ENCODE results near the gene ITPR2. TPM values are rescaled to one million over a fixed set of nuclear protein-coding genes. Genes with fewer than 3 reads are reported as not detected.

Gene ITPR2
- polyA plus RNA-seq, 1 donor, result 12.5 TPM

DNA sequence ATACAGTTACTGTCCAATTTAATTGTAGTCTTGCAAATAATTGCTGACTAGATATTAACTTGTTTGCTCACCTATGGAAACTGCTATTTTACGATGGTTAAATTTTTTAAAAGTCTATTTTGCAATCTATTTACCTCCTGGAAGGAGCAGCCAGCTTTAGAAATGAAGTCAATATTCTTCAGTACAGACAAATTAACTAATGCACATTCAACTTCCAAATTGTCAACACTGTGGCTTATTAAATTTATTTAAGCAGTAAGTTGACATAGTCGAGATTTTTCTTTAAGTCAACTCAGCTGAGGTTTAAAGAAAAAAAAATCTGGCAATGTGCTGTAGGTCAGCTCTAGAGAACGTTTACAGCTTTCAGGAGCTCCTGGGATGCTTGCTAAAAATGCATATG lies 416.4 kb downstream of the ITPR2 start:
- no peak overlapping the region for H3K27ac ChIP-seq (ENCODE audit: low read length)
- DNase-seq, result no peak
- H3K36me3 ChIP-seq (ENCODE audit: control insufficient read depth, insufficient read depth, low read length), result no peaks in the 10 kb centered on the region
- 51% methylated on average over 2 of the region's 3 CpGs for WGBS (ENCODE audit: insufficient coverage, low lambda C conversion rate)
- no peak overlapping the region for H3K4me3 ChIP-seq (ENCODE audit: low read length)
- H3K27me3 ChIP-seq (ENCODE audit: control insufficient read depth, insufficient read depth, low read length), result no peaks in the 10 kb centered on the region
- H3K4me1 ChIP-seq (ENCODE audit: control insufficient read depth, insufficient read depth, low read length), result no peaks in the 10 kb centered on the region
- H3K9me3 ChIP-seq (ENCODE audit: control insufficient read depth, low read depth, low read length), result no peaks in the 10 kb centered on the region

DNA sequence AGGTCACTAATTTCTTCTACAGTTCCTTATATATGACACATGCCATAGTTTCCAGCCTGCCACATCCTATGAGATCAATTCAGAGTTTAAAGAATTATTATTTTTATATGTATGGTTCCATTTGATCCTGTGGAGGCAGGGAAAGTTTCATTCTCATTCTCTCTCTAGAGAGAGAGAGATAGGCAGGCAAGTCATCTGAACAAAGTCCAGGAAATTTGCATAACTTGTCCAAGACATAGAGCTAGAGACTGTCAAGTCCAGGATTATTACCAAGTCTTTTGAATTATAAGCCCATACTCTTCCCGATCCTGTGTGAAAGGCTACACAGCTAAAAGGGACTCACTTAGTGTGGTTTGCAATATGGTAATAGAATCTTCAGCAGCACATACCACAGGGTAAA lies 422.3 kb downstream of the ITPR2 start:
- Histone ChIP-seq H3K4me3 (ENCODE audit: low read length) (no peak overlapping the region), H3K27ac (ENCODE audit: low read length) (no peak overlapping the region), H3K4me1 (ENCODE audit: control insufficient read depth, insufficient read depth, low read length) (peaks cover 3% of the 10 kb centered on the region), H3K36me3 (ENCODE audit: control insufficient read depth, insufficient read depth, low read length) (no peaks in the 10 kb centered on the region), H3K27me3 (ENCODE audit: control insufficient read depth, insufficient read depth, low read length) (no peaks in the 10 kb centered on the region), H3K9me3 (ENCODE audit: control insufficient read depth, low read depth, low read length) (no peaks in the 10 kb centered on the region)
- peak; percentile 44 to 64 for DNase-seq
- no CpG with 5 or more reads among the region's 1 CpG for WGBS (ENCODE audit: insufficient coverage, low lambda C conversion rate)

DNA sequence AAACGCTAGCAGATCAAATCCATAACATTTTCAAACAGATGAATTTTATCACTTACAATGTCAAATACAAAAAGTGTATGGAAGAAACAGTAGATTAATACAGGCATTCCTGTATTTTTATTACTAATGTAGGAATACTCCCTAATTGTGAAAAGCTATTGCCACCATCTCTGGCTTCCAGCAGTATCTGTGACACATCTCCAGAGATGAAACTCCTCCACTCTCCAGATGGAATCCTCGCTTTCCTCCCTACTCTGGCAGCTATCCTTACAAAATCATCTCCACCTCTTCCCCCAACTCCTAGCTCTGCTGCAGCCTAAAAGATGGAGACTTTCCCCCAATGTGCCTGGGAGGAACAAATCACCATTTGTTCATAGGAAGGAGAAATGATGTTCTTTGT lies 426.2 kb downstream of the ITPR2 start:
- WGBS (ENCODE audit: insufficient coverage, low lambda C conversion rate), result no CpG with 5 or more reads among the region's 2 CpGs
- no peaks in the 10 kb centered on the region for H3K27me3 ChIP-seq (ENCODE audit: control insufficient read depth, insufficient read depth, low read length)
- no peaks in the 10 kb centered on the region for H3K36me3 ChIP-seq (ENCODE audit: control insufficient read depth, insufficient read depth, low read length)
- H3K4me1 ChIP-seq (ENCODE audit: control insufficient read depth, insufficient read depth, low read length), result peaks cover 3% of the 10 kb centered on the region
- H3K9me3 ChIP-seq (ENCODE audit: control insufficient read depth, low read depth, low read length), result no peaks in the 10 kb centered on the region
- no peak overlapping the region for H3K4me3 ChIP-seq (ENCODE audit: low read length)
- H3K27ac ChIP-seq (ENCODE audit: low read length), result no peak overlapping the region
- no peak for DNase-seq

DNA sequence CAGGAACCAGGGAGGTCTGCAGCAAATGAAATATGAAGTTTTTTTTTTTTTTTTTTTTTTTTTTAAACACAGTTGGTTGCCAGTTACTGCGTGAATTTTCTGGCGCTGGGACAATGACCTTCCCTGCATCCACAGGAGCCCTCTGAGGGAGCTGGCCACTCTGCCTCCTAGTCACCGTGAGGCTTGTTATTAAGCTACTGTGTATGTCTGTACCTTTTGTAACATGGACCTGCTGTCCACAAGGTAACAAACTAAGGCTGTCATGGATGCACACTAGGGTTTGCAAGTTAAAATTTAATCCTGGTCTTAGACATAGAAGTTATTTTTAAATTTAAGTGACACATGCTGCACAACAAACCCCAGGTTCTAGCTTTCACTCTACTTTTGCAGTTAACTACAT lies 426.6 kb downstream of the ITPR2 start:
- H3K27me3 ChIP-seq (ENCODE audit: control insufficient read depth, insufficient read depth, low read length), result no peaks in the 10 kb centered on the region
- H3K4me3 ChIP-seq (ENCODE audit: low read length), result no peak overlapping the region
- WGBS (ENCODE audit: insufficient coverage, low lambda C conversion rate), result no CpG with 5 or more reads among the region's 3 CpGs
- no peaks in the 10 kb centered on the region for H3K9me3 ChIP-seq (ENCODE audit: control insufficient read depth, low read depth, low read length)
- no peaks in the 10 kb centered on the region for H3K36me3 ChIP-seq (ENCODE audit: control insufficient read depth, insufficient read depth, low read length)
- H3K27ac ChIP-seq (ENCODE audit: low read length), result no peak overlapping the region
- H3K4me1 ChIP-seq (ENCODE audit: control insufficient read depth, insufficient read depth, low read length), result peaks cover 3% of the 10 kb centered on the region
- DNase-seq, result no peak

DNA sequence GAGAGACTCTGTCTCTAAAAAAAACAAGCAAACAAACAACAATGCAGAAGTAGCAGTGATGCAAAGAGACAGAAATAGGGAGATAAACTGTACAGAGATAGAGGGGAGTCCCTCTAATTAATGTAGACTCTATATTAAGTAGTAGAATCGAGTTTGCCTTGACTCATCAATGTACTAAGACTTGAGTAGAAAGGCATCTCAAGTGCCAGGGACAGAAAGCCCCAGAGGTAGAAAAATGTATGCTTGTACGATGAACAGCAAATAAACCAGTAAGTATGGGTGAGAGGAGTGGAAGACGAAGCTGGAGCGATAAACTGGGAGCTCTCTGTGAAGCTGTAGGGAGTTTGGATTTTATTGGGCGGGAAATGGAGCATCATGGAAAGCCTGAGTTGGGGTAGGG lies 429.4 kb downstream of the ITPR2 start:
- Histone ChIP-seq H3K4me1 (ENCODE audit: control insufficient read depth, insufficient read depth, low read length) (no peaks in the 10 kb centered on the region), H3K9me3 (ENCODE audit: control insufficient read depth, low read depth, low read length) (no peaks in the 10 kb centered on the region)
- WGBS (ENCODE audit: insufficient coverage, low lambda C conversion rate), result 95% methylated on average over 3 of the region's 5 CpGs

DNA sequence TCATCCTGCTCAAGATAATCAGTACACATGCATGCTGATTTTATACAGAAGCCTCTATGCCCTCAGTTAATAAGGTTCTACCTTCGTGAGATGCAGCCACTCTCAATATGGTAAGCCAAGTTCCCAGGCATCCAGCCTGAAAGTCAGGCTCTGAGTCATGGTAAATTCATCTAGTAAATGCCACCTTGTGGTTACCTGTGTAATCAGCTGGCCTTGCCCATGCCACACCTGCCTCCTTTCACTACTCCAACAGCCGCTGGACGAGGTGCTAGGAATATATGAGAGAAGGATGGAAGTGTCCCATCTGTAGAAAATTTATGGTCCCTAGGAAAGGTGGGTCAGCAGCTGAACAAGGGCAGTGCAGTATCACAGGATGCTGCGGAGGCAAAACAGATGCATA lies 430.3 kb downstream of the ITPR2 start:
- no CpG with 5 or more reads among the region's 4 CpGs for WGBS (ENCODE audit: insufficient coverage, low lambda C conversion rate)
- Histone ChIP-seq H3K4me3 (ENCODE audit: low read length) (no peak overlapping the region), H3K4me1 (ENCODE audit: control insufficient read depth, insufficient read depth, low read length) (no peaks in the 10 kb centered on the region), H3K36me3 (ENCODE audit: control insufficient read depth, insufficient read depth, low read length) (no peaks in the 10 kb centered on the region), H3K27ac (ENCODE audit: low read length) (no peak overlapping the region), H3K27me3 (ENCODE audit: control insufficient read depth, insufficient read depth, low read length) (no peaks in the 10 kb centered on the region), H3K9me3 (ENCODE audit: control insufficient read depth, low read depth, low read length) (no peaks in the 10 kb centered on the region)
- DNase-seq, result peak; percentile 36 to 45

More for the DNA sequence above, 429.4 kb downstream of the ITPR2 start:
- H3K4me3 ChIP-seq (ENCODE audit: low read length), result no peak overlapping the region
- no peak overlapping the region for H3K27ac ChIP-seq (ENCODE audit: low read length)
- no peaks in the 10 kb centered on the region for H3K36me3 ChIP-seq (ENCODE audit: control insufficient read depth, insufficient read depth, low read length)
- H3K27me3 ChIP-seq (ENCODE audit: control insufficient read depth, insufficient read depth, low read length), result no peaks in the 10 kb centered on the region
- DNase-seq, result no peak

DNA sequence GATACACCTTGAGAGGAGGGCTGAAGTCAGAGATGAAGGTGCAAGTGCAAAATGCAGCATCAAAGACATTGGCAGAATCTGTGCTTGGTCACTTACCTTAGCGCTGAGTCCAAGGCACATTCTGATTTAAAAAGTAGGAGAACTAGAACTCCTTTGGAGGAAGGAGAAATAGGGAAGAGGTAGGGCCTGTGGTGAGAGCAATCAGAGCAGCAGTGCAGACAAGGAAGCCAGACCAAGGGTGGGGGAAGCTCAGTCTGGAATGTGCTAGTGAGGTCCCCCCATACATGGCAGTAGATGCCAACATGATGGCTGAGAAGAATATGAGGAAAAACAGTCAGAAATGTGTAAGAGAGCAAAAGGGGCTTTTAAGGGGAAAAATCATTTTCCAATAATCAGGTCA lies 431.1 kb downstream of the ITPR2 start:
- Histone ChIP-seq H3K36me3 (ENCODE audit: control insufficient read depth, insufficient read depth, low read length) (no peaks in the 10 kb centered on the region), H3K27me3 (ENCODE audit: control insufficient read depth, insufficient read depth, low read length) (no peaks in the 10 kb centered on the region), H3K27ac (ENCODE audit: low read length) (no peak overlapping the region), H3K9me3 (ENCODE audit: control insufficient read depth, low read depth, low read length) (no peaks in the 10 kb centered on the region), H3K4me3 (ENCODE audit: low read length) (no peak overlapping the region), H3K4me1 (ENCODE audit: control insufficient read depth, insufficient read depth, low read length) (no peaks in the 10 kb centered on the region)
- DNase-seq, result no peak
- WGBS (ENCODE audit: insufficient coverage, low lambda C conversion rate), result no CpG with 5 or more reads among the region's 1 CpG

DNA sequence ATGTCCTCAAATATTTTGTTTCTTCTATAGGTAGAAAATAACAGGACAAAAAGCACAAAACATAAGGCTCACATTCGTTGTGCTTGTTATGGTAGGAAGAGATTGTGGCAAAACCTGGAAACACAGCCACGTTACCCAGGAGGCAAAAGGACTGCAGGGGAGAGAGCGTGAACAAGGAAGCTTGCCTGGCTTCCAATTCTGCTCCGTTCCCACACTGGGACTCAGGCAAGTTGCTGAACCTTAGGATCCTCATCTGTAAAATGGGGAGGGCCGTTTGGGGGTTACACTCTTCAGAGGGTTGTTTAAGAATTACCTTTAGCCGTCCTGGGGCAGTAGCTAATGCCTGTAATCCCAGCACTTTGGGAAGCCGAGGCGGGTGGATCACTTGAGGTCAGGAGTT lies 432.4 kb downstream of the ITPR2 start:
- Histone ChIP-seq H3K9me3 (ENCODE audit: control insufficient read depth, low read depth, low read length) (no peaks in the 10 kb centered on the region), H3K27me3 (ENCODE audit: control insufficient read depth, insufficient read depth, low read length) (no peaks in the 10 kb centered on the region), H3K27ac (ENCODE audit: low read length) (no peak overlapping the region), H3K4me3 (ENCODE audit: low read length) (no peak overlapping the region), H3K4me1 (ENCODE audit: control insufficient read depth, insufficient read depth, low read length) (no peaks in the 10 kb centered on the region), H3K36me3 (ENCODE audit: control insufficient read depth, insufficient read depth, low read length) (peaks cover 2% of the 10 kb centered on the region)
- no CpG with 5 or more reads among the region's 8 CpGs for WGBS (ENCODE audit: insufficient coverage, low lambda C conversion rate)
- no peak for DNase-seq

DNA sequence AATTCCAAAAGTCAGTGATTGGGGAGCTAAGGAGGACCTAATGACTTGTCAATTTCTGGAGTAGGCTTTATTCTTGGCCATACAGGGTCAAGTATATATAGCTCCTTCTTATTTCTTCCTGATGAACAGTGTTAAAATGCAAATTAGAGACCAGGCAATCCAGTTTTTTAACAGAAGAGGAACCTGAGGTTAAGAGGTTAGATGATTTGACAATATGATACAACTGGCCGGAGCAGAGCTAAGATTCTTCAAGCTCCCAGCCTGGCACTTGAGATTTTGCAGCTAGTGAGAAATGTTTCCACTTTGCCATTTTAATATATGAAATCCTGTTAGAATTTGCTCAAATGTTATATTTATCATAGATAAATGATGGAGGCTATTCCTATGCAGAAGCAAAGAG lies 433.6 kb downstream of the ITPR2 start:
- Histone ChIP-seq H3K27me3 (ENCODE audit: control insufficient read depth, insufficient read depth, low read length) (no peaks in the 10 kb centered on the region), H3K27ac (ENCODE audit: low read length) (no peak overlapping the region), H3K4me3 (ENCODE audit: low read length) (no peak overlapping the region), H3K4me1 (ENCODE audit: control insufficient read depth, insufficient read depth, low read length) (no peaks in the 10 kb centered on the region), H3K36me3 (ENCODE audit: control insufficient read depth, insufficient read depth, low read length) (peaks cover 4% of the 10 kb centered on the region), H3K9me3 (ENCODE audit: control insufficient read depth, low read depth, low read length) (no peaks in the 10 kb centered on the region)
- WGBS (ENCODE audit: insufficient coverage, low lambda C conversion rate), result 100% methylated on average over 1 of the region's 1 CpG
- DNase-seq, result no peak

DNA sequence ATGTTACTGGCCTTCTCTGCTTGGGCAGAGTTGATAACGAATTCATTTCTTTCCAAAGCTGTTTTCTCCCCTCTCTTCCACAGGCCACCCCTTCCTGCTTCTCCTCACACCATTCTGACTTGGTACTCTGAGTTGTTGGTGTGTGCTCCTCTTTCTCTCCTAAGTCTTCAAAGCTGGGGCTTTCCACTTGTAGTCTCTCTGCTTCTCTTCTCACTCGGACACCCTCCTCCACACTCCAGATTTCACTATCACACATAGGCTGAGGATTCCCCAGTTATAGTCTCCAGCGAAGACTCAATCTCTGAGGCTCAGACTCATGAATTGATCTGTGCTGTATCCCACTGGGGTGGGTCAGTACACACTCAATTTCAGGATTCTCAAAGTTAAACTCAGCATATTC lies 436.6 kb downstream of the ITPR2 start:
- Histone ChIP-seq H3K27me3 (ENCODE audit: control insufficient read depth, insufficient read depth, low read length) (no peaks in the 10 kb centered on the region), H3K9me3 (ENCODE audit: control insufficient read depth, low read depth, low read length) (no peaks in the 10 kb centered on the region), H3K36me3 (ENCODE audit: control insufficient read depth, insufficient read depth, low read length) (peaks cover 4% of the 10 kb centered on the region), H3K4me3 (ENCODE audit: low read length) (no peak overlapping the region), H3K27ac (ENCODE audit: low read length) (no peak overlapping the region), H3K4me1 (ENCODE audit: control insufficient read depth, insufficient read depth, low read length) (no peaks in the 10 kb centered on the region)
- WGBS (ENCODE audit: insufficient coverage, low lambda C conversion rate), result no CpG with 5 or more reads among the region's 3 CpGs
- no peak for DNase-seq

DNA sequence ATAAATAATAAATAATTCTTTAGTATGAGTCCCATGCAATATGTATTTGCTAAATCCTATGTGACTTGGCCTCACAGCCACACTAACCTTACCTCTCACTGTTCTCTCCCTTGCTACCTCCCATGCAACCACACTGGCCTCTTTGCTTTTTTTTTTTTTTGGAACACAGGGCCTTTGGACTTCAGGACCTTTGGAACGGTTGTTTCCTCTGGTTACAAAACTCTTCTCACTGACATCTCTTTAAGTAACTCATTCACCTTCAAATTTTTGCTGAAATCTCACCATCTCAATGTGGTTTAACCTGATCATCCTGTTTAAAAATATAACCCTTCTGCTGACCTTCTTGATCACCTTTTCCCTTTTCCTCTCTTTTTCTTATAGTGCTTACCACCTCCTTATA lies 443.7 kb downstream of the ITPR2 start:
- H3K9me3 ChIP-seq (ENCODE audit: control insufficient read depth, low read depth, low read length), result no peaks in the 10 kb centered on the region
- H3K36me3 ChIP-seq (ENCODE audit: control insufficient read depth, insufficient read depth, low read length), result no peaks in the 10 kb centered on the region
- DNase-seq, result peak; percentile 74 to 89
- WGBS (ENCODE audit: insufficient coverage, low lambda C conversion rate), result no CpG with 5 or more reads among the region's 1 CpG
- H3K27me3 ChIP-seq (ENCODE audit: control insufficient read depth, insufficient read depth, low read length), result no peaks in the 10 kb centered on the region
- peak overlapping the region; percentile 38 for H3K27ac ChIP-seq (ENCODE audit: low read length)
- peaks cover 23% of the 10 kb centered on the region for H3K4me1 ChIP-seq (ENCODE audit: control insufficient read depth, insufficient read depth, low read length)
- H3K4me3 ChIP-seq (ENCODE audit: low read length), result no peak overlapping the region

Measured in large intestine (tissue), 3 donors.